H54 (cell line): Measurements from ENCODE around the gene PPP2R3C.
"Not testable (repeated sequence)": the region's sequence is repeated elsewhere in the genome, so short reads cannot be mapped to it uniquely, and the experiment has no call there.

ENCODE experiments used
- DNase-seq: peaks from one replicate; pipeline ENCODE4 v3.0.0; 2011; ENCODE audit warnings: low spot score, mixed read lengths; ENCODE audit not compliant: insufficient read length
- FAIRE-seq: peaks from 3 replicates; lab custom pipeline; 2011; peaks lifted over from hg19 to GRCh38; lab: Jason Lieb, UNC
- POLR2A ChIP-seq: IDR thresholded peaks from 2 replicates; pipeline ENCODE4 v1.6.1; 2011; ENCODE audit warnings: low read depth, mild to moderate bottlenecking, low read length

Gene PPP2R3C

GRCh38 chr14:35052637-35053036 lies 69.2 kb downstream of the PPP2R3C start:
- FAIRE-seq (no peak), DNase-seq (no peak)
- TF ChIP-seq POLR2A: no peak

GRCh38 chr14:35051796-35052195 lies 70.0 kb downstream of the PPP2R3C start:
- FAIRE-seq: no peak

GRCh38 chr14:35050652-35051051 lies 71.1 kb downstream of the PPP2R3C start:
- FAIRE-seq (peak; percentile 87), DNase-seq (no peak)
- no peak for TF ChIP-seq POLR2A

More at GRCh38 chr14:35051796-35052195, 70.0 kb downstream of the PPP2R3C start:
- TF ChIP-seq POLR2A: no peak
- DNase-seq: no peak

- peak; percentile 15 for FAIRE-seq
- no peak for DNase-seq
- TF ChIP-seq POLR2A: no peak
These were observed 73.7 kb downstream of the PPP2R3C start for GRCh38 chr14:35047976-35048513.

- DNase-seq (peak; percentile 45), FAIRE-seq (no peak)
- no peak for TF ChIP-seq POLR2A
These were observed 74.8 kb downstream of the PPP2R3C start for GRCh38 chr14:35046751-35047536.

GRCh38 chr14:35046048-35046750 lies 75.6 kb downstream of the PPP2R3C start, which contains the start of gene FAM177A1:
Gene FAM177A1, plus strand, starts transcription at chr14:35046272. Its CDS starts 192 bp downstream, at chr14:35046464.
- FAIRE-seq (peak; percentile 84), DNase-seq (peak; percentile 97)
- peak; percentile 89 for TF ChIP-seq POLR2A

- no peak for TF ChIP-seq POLR2A
- DNase-seq (no peak), FAIRE-seq (no peak)
These were observed 76.1 kb downstream of the PPP2R3C start for GRCh38 chr14:35045798-35046047.

- FAIRE-seq: peak; percentile 20
- TF ChIP-seq POLR2A: no peak
- no peak for DNase-seq
These were observed 76.6 kb downstream of the PPP2R3C start for GRCh38 chr14:35044939-35045797.

GRCh38 chr14:35043046-35043445 lies 78.7 kb downstream of the PPP2R3C start:
- no peak for TF ChIP-seq POLR2A
- DNase-seq (no peak), FAIRE-seq (no peak)

GRCh38 chr14:35042632-35043031 lies 79.2 kb downstream of the PPP2R3C start:
- TF ChIP-seq POLR2A: no peak
- FAIRE-seq (no peak), DNase-seq (no peak)

- not testable (repeated sequence) for FAIRE-seq, DNase-seq
These were observed 83.5 kb downstream of the PPP2R3C start for GRCh38 chr14:35038312-35038711.
